Fibroblast of skin of left quadriceps (primary cell): ENCODE data around the gene HSF5.

ENCODE experiments used
- DNase-seq, 2 experiments: peaks; one replicate each; pipeline ENCODE4 v3.0.0-alpha.2; 2013; ENCODE audit warnings: low read depth in 2 of 2

HSF5 gene

DNA sequence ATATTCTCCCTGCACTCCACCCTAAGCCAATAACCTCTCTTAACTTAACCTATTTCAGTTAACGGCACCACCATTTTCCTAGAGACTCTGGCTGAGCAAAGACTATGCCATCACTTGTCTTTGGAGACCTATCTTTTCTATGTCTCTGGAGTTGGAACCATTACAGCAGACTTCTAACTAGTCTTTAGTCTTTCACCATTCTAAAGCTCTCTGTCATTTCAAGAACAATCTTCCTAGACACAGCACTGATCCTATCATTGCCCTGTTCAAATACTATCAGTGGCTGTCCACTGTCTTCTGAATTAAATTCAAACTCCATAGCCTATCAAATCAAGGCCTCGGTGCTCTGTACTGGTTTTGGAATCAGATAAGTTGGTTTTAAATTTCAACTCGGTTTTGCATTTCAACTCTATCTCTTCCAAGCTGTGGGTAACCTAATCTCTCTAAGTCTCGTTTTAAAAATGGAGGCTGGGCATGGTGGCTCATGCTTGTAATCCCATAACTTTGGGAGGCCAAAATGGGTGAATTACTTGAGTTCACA is 102.8 kb downstream of the HSF5 start:
- DNase-seq: no peak

DNA sequence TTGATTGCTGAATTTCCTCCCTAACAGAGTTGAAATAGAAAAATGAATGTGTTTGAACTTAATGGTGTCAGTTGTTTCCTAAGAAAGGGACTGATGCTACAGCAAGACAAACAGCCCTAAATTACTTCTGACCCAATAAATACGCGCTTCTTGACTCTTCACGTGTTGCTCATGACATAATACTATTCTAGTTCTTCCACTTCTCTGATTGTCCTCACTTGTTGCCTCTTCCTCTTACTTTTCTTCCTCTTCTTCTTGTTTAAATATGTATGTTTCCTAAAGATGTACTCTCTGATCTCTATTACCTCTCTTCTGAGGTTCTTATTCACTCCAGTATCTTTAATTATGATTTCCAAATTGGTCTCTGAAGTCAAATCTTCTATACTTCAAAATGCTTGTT is 103.3 kb downstream of the HSF5 start:
- DNase-seq: no peak

DNA sequence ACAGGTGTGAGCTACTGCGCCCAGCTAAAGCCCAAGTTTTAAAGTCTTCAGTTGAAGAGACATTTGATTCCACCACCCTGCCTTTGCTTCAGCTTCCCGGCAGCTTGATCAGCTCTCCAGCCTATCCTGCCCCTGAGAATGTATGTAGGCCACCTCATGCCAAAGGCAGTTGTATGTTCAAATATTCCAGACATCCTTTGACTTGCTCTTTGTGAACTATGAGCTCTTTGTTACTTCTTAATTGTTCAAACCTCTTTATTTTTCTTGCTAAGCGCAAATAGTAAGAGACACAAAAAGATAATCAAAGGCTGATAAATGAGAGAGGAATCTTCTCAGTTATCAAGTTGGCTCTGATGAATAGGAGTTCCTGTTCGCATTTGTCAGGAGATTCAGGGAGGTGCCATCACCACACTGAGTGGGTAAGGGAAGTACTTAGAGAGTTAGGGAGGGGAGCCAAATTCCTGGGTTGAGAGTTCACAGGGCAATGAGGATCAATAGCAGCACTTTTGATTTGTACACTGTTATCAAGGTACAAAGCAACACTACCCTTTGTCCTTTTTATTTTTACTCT is 104.2 kb downstream of the HSF5 start:
- DNase-seq: no peak

DNA sequence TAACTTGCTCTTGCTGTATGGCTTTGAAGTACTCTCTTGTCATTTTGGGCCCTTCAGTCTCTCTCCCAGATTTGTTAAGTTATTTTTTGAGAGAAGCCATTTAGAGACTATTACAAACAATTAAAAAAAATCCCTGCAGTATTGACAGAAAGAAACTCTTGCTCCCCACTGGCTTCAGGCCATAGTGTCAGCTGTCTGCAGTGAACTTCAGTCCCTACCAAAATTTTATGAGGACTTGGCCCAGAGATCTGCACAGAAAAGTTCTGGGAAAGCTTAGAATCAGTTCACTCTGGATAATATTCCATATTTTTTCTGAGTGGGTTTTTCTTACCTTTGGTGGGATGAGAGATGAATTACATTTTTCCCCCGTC is 105.4 kb downstream of the HSF5 start:
- no peak for DNase-seq

DNA sequence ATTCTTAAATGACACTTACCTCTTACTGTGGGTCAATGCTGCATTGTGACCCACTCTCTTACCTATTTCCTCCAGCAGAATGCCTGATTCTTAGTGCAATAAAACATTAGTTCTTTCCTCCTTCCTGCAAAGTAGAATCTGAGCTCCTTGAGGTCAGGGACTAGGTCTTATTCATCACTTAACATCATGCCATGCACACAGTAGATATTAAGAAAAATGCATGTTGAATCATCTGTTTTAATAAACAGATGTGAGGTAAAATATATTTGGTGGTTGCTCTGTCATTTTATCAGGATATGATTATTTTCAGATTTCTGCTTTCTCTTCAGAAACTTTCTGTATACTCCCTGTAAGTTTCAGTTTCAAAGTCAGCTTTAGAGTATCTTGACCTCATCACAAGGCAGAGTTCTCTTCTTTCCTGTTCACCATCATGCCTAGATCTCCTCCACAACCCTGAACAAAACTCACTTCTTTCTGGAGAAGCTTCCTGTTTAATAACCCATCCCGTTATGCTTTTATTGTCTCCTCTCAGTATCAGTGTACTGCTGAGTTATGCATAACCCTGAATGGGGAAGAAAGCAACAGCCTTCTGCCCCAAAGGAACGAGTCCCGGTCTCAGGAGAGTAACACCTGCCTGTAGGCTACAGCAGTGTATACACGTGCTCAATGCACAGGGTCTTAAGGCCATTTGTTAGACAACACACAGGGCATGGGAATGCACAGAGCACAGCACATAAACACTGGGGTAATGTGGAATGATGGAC is 105.9 kb downstream of the HSF5 start:
- DNase-seq: no peak

DNA sequence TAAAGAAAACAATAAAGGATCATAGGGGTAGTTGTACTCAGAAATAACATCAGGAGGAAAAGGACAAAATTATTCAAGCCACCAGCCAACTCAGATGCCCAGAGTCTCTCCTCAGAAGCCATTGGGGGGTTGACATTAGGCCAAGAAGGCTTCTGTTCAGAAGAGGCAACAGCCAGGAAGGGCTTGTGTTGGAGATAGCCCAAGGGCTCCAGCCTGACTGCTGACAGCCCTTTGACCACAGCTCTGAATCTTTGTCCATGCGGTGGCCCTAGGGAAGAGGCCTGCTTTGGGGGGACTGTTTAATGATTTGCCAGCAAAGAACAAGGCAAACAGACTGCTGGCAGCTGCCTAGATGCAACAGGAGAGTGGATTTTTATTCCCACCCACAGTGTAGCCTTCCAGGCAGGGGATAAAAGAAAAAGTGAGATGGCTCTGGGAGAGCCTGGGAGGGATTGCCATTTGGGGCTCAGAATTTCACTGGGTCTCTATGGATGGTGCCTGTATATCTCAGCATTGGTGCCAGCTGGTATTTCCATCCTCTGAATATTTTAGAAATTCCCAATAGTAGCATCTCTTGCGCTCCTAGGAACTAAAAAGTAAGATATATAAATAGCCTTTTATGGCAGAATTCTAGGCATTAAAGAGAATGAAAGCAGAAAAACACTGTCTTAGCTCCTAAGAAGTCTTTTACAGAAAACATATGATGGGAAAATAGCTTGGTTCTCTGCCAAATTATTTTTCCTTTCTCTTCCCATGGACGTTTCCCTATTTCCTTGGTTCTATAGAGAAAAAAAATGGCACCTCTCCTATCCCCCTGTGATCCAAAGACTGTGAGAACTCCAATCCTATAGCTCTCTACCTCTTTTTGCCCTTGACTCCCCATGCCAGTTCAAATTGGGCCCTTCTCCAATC is 106.8 kb downstream of the HSF5 start:
- DNase-seq: no peak

DNA sequence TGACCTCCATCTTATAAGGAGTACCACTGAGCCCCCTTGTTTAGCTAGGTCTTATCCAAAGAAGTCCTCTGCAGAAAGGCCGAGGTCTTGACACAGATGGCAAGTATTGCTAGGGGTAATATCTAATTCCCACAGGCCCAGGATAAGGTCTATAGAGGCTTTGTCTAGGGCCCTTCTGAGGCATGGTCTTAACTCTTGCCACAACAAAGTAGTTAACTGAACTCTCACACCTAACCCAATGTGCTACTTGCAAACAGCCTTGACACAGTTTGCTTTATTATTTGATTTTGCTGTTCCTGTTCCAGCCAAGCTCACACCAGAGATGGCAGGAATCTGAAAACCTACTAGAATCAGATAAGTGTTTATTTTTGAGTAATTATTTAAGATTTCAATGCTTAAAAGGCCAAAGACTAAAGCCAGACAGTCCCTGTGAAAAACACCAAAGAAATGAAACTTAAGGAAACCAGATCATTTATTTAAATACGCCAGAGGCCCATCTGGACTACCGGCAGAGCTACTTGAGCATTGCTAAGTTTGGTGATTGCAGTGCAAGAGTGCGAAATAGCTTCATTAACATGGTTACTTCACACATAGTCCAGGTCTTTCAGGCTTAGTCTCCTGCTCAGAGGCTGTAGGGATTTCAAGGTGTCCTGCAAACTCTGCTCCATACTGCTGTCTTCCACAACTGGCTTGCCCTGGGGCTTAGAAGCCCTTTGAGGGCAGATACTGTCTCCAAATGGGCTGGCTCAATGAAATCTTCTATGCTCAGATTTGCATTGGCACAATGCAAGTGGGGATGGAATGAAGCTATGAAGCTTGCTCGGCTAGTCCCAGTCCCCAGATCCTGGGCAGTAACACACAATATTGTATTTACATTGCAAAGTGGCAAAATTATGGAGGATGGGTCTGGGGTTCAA is 107.7 kb downstream of the HSF5 start:
- DNase-seq: no peak

DNA sequence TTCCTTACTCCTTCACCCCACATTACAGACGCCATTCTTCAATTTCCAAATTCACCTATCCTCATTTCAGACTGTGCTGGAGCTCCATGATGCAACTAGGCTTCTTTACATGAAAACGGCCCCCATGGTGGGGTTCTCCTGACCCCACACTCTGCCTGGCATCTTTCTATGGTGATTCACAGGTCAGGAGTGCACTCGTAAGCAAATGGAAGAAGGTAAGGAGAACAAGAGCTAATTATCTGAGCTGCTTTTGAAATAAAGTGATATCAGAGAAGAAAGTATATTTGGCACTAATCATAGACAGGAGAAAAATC is 108.7 kb downstream of the HSF5 start:
- DNase-seq: no peak

DNA sequence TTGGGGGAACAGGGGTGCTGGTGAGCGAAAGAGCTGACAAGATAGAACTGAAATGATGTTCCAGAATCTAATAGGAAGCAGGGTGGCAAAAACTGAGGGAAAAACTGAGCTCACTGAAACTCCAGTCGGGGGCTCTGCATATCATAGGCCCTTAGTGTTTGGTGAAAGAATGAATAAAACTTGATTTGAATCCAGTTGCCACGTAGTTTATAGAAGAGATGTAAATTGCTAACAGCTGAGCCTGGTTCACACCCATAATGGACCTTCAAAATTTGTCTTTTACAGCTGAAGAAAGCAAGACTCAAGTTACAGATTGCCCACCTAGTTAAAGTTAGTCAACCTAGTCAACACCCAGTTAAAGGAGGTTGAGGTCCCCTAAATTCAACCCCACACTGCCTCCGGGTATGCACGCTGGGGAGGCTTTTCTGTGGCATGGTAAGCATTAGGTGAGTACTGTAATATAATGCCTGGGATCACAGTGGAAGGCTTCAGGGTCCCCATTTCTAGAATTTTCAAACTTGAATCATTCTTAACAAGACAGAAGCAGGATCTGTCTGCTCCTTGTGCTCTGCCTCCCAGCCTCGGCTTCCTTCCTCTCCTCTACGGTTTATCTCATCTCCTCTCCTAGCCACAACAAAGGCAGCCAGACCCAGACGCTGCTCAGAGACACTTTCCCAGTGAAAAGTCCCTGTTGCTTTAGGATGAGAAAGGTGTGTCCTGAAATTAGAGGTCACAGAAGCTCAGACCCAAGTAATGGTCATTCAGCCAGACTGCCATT is 109.3 kb downstream of the HSF5 start:
- DNase-seq: no peak

DNA sequence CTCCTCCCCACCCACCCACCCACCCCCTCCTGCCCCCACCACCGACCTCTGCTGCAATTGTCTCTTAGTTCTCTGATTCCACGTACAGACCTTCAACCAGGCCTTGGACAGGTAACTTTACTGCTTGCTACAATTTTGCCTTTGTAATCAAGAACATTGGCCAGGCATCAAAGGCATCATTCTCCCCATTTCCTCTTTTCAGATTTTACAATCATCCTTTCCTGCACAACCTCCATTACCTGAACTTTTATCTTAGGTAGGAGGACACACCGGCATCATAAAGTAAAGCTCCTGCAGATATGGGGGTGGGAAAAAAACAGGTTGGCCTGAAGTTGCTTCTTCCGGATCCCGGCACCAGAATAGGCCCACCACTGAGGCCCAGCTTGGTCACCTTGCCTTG is 110.5 kb downstream of the HSF5 start:
- DNase-seq: no peak

DNA sequence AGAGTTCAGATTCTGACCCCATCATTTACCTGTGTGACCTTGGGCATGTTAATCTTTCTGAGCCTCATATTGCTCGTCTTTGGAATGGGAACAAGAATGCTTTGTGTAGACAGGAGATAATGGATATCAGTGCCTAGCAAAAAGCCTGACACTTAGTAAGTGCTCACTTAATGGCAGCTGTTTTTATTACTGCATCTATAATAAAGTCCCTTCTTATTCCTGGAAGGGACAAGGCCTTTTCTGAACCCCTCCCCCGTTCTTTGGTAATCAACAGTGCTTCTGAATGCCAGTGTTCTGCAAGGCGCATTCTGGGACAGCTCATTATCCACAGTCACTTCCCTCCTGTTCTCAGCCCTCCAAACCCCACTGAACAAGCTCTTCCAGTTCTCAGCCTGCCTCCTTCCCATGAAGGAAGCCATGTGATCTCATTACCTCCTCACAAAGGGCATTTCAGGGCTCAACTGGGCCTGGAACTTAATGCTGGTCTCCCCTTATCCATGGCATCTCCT is 111.1 kb downstream of the HSF5 start:
- DNase-seq: no peak

DNA sequence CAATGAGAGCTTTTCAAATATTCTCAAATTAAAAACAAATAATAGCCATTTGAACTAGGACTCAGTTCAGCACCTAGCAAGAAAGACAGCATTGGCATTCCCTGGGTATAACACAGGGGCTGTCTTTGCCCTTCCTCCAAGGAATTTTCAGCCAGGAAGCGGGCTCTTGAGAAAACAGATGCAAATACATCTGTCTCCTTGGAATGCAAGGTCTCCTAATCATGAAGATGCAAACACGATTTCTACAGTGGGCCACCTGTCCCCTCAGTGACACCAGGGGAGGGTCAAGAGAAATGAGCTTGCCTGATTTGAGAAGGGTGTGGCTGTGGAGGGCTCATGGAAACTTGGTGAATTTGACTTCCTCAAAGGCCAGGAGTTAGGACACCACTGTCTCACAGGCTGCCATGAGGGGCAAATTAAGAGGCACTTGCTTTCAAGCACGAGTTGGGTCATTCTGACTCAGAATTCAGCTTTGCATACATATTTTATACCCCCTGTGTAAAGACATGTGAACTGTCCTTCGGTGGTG is 111.7 kb downstream of the HSF5 start:
- no peak for DNase-seq

DNA sequence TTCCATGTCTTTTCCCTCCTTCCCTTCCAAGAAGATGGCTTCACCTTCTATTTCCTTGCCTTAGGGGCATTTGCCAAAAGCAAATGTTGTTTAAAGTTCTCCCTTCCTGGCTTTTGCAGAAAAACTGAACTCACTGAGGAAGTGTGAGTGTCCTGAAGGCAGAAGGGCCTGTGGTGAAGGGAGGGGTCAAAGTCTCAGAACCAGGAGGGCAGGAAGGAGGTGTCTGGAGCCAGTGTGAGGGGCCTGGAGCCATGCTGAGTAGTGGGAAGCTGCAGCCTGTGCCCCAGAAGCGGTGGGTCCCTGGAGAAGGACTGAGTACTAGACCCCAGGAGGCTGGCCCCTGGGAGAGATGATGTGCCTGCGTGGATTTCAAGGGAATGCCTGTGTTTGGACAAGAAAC is 112.4 kb downstream of the HSF5 start:
- no peak for DNase-seq

DNA sequence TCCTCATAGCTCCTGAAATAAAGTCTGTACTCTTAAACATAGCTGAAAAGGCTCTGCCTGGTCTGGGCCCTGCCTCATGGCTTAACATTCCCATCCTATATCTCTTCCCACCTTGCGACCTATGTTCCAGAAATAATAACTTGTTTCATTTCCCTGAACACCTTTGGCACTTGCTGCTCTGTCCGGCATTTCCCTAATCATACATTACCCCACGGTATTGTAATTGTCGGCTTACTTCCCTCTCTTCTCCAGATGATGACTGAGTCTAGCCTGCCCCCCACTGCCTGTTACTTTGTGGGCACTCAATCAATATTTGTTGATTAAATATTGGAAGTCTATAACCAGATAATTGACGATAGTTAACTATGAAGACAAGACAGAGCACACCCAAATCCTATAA is 113.0 kb downstream of the HSF5 start:
- DNase-seq: no peak

DNA sequence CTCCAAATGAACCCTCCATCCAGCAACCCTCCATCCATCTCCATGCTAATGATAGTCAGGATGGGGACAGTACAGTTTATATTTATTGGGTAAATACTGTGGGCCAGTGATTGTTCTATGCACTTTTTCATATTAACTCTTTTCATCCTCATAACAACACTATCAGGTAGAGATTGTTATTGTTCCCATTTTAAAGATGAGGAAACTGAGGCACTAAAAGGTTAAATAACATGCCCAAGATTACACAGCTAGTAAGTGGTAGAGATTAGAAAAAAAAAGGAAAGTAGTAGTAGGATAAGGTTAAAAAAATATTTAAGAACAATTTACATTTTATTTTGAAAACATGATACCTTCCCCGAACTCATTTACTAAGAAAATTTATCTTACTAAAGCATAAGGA is 114.3 kb downstream of the HSF5 start:
- no peak for DNase-seq

DNA sequence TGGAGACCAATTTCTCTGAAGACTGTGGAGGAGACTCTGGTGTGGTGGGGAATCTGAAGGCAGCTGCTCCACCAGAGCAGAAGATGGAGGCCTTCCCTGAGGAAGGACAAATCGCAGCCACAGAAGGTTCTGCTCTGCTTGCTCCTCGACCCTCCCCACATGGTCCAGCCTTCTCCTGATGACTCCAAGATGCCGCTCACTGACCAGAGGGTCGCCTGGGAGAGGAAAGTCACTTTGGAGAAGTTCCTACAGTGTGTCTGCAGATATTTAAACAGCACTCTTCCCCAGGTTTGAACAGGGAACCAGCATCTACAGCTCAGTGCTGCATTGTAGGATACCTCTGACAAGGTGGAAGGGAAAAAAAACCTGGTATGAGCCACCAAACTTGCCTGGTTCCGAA is 115.2 kb downstream of the HSF5 start:
- DNase-seq: no peak

DNA sequence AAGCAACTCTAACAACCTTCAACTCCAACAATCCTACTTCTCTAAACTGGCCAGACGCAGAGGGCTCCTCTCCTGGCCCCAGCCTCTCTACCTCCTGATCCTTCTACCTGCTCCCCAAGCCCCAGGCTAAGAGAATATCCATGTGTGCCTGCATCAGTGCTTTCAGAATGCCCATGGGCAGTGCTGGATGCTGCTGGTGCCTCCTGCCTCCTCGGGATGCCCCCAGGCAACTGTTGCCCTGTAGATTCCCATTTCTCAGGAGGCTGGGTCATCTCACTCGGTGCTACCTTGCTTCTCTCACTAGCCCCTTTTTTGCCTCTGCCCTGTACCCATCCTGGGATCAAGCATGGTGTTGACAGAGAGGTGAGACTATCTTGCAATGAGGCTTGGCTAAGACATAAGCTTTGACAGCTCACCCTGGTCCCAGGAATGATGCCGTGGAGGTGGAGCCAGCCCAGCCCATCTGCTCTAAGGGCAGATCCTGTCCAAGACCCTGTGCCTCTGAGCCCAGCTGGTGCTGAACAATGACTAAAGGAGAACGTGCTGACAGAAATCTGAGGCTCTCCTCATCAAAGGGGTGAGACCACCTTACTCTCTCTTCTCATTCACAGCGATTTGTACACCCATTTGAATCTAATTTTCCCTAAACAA is 116.8 kb downstream of the HSF5 start:
- no peak for DNase-seq

DNA sequence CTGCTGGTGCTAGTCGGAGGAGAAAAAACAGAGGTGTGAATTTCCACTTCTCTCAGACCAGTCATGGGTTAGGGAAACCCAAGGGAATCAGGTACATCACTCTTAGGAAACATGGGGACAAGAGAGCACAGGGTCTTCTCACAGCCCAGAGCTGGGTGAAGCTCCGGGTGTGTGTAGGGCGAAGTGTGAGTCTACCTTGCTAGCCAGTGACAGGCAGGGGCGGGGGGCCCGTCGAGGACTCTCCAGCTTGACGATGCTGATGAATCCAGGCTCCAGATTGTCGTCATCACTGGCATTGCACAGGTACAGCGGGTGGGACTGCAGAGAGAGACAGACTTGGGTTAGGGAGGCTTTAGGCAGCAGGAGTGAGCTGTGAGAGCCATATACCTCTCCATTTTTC is 117.5 kb downstream of the HSF5 start:
- DNase-seq: no peak

DNA sequence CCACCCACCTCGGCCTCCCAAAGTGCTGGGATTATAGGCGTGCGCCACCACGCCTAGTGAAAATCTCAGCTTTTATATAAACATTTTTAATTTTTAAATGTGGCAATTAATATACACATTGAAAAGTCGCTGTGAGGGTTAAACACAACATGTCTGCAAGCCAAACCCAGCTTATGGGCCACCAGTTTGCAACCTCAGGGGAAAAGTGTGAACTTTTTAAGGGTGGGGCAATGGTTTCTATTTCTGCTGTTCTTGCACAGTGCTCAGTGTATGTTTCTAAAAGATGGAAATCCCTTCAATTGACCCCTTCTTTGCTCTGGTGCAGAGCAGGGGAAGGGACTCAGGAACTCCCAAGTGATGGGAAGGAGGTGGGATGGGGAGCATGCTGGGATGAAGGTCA is 117.9 kb downstream of the HSF5 start:
- no peak for DNase-seq
